DOHH2 (cell line): ENCODE measurements around the gene SLC25A42.

Source experiments
- H3F3A ChIP-seq: fragments of 200-600 bp; sonication (generic), shearing (Covaris generic); 2 replicates; pipeline ENCODE4 v1.6.0; 2016; ENCODE audit warnings: antibody characterized with exemption, mild to moderate bottlenecking; ENCODE audit not compliant: control insufficient read depth, insufficient read depth
- H3K27ac ChIP-seq: fragments of 200-600 bp; sonication (generic); 2 replicates; pipeline ENCODE4 v1.5.1; 2014; ENCODE audit warnings: low read depth, mild to moderate bottlenecking, low read length, moderate library complexity
- H3K27me3 ChIP-seq: fragments of 200-600 bp; sonication (generic); 2 replicates; pipeline ENCODE4 v1.6.1; 2014; ENCODE audit warnings: mild to moderate bottlenecking, low read length, mixed read lengths; ENCODE audit not compliant: control insufficient read depth
- H3K36me3 ChIP-seq: fragments of 200-600 bp; sonication (generic); 2 replicates; pipeline ENCODE4 v1.6.1; 2014; ENCODE audit warnings: mild to moderate bottlenecking, low read length, moderate library complexity, mixed read lengths; ENCODE audit not compliant: control insufficient read depth
- H3K4me1 ChIP-seq: fragments of 200-600 bp; sonication (generic); 2 replicates; pipeline ENCODE4 v1.6.1; 2014; ENCODE audit warnings: mild to moderate bottlenecking, low read length, mixed read lengths; ENCODE audit not compliant: control insufficient read depth
- H3K4me2 ChIP-seq: fragments of 200-600 bp; sonication (generic); 2 replicates; pipeline ENCODE4 v1.6.0; 2014; ENCODE audit warnings: mild to moderate bottlenecking, low read length, moderate library complexity
- H3K4me3 ChIP-seq: fragments of 200-600 bp; sonication (generic); 2 replicates; pipeline ENCODE4 v1.5.1; 2014; ENCODE audit warnings: mild to moderate bottlenecking, low read length, mixed read lengths
- H3K79me2 ChIP-seq: fragments of 200-600 bp; sonication (generic); 2 replicates; pipeline ENCODE4 v1.6.1; 2014; ENCODE audit warnings: mild to moderate bottlenecking, low read length, mixed read lengths; ENCODE audit not compliant: control insufficient read depth
- H3K9me2 ChIP-seq: fragments of 200-600 bp; sonication (generic); replicated peaks from 2 replicates; pipeline ENCODE4 v1.6.1; 2014; ENCODE audit warnings: mild to moderate bottlenecking, low read length, mixed read lengths; ENCODE audit not compliant: control insufficient read depth
- H3K9me3 ChIP-seq: fragments of 200-600 bp; sonication (generic); 2 replicates; pipeline ENCODE4 v1.6.1; 2014; ENCODE audit warnings: antibody characterized with exemption, low read length, mixed read lengths; ENCODE audit not compliant: control insufficient read depth, insufficient read depth
- H4K20me1 ChIP-seq: fragments of 200-600 bp; sonication (generic); 2 replicates; pipeline ENCODE4 v1.6.0; 2014; ENCODE audit warnings: low read depth, mild to moderate bottlenecking, antibody characterized with exemption, low read length, moderate library complexity; ENCODE audit not compliant: control insufficient read depth, insufficient read depth
- CTCF ChIP-seq: fragments of 200-600 bp; sonication (generic); IDR thresholded peaks from one replicate; pipeline ENCODE4 v1.5.1; 2014; ENCODE audit warnings: antibody characterized with exemption, mild to moderate bottlenecking, low read depth, low read length; ENCODE audit not compliant: poor library complexity, severe bottlenecking
- EZH2phosphoT487 ChIP-seq: fragments of 200-600 bp; sonication (generic); IDR thresholded peaks from 2 replicates; pipeline ENCODE4 v1.6.1; 2017; ENCODE audit warnings: borderline replicate concordance, mild to moderate bottlenecking, antibody characterized with exemption, low read length, moderate library complexity, mixed read lengths

Gene SLC25A42

GRCh38 chr19:19113040-19113626 is 49.3 kb downstream of the SLC25A42 start:
- Histone ChIP-seq H3K9me2 (no peaks in the 10 kb centered on the region), H3K9me3 (no peaks in the 10 kb centered on the region), H3K4me2 (no peak overlapping the region), H3K36me3 (no peaks in the 10 kb centered on the region), H3K4me3 (no peak overlapping the region), H3K27me3 (no peaks in the 10 kb centered on the region), H3K27ac (no peak overlapping the region), H4K20me1 (no peaks in the 10 kb centered on the region), H3F3A (no peaks in the 10 kb centered on the region), H3K4me1 (no peaks in the 10 kb centered on the region), H3K79me2 (no peaks in the 10 kb centered on the region)
- TF ChIP-seq CTCF (peak; percentile 24), EZH2phosphoT487 (no peak)

GRCh38 chr19:19115954-19116353 is 52.2 kb downstream of the SLC25A42 start:
- Histone ChIP-seq H3K27me3 (no peaks in the 10 kb centered on the region), H3K36me3 (peaks cover 20% of the 10 kb centered on the region), H3K4me1 (no peaks in the 10 kb centered on the region), H3K9me2 (no peaks in the 10 kb centered on the region), H3K4me3 (no peak overlapping the region), H3F3A (no peaks in the 10 kb centered on the region), H3K4me2 (no peak overlapping the region), H4K20me1 (no peaks in the 10 kb centered on the region), H3K9me3 (no peaks in the 10 kb centered on the region), H3K27ac (no peak overlapping the region), H3K79me2 (no peaks in the 10 kb centered on the region)
- TF ChIP-seq EZH2phosphoT487 (no peak), CTCF (peak; percentile 92)

DNA sequence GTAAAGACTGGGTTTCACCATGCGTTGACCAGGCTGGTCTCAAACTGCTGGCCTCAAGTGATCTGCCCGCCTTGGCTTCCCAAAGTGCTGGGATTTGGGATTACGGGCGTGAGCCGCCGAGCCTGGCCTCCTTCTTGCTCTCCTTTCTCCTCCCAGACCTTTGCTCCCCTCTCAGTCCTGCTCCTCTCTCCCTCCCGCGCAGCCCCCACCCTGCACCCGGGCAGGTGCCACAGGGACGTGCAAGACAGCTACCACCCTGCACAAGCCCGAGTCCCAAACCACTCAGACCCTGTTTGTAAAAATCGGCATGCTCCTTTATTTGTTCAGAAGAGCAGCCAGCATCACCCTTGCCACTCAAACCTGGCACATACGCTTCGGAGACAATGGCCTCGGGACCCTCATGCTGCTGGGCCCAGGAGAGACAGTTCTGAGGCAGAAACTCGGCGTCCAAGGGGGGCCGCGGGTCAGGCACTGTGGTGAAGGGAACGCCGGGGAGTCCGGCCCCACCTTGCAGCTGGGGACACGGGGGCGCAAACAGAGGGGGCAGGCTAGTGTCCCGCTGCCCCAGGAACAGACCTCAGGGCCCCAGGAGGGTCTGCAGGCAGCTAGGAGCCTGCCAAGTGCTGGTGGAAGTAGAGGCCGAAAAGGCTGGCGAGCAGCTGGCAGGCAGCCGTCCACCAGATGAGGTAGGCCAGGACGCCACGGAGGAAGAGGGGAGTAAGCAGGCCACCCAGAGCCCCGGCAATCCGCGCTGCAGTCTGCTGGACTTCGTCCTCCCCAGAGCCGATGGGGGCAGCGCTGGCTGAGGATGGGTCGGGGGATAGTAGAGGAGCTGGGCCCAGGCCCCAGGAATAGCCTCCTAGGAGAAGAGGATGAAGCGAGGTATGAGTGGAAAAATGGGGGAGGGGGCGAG is 55.8 kb downstream of the SLC25A42 start:
- Histone ChIP-seq H3K27ac (no peak overlapping the region), H3K4me1 (no peaks in the 10 kb centered on the region), H4K20me1 (no peaks in the 10 kb centered on the region), H3K79me2 (no peaks in the 10 kb centered on the region), H3K9me3 (peaks cover 6% of the 10 kb centered on the region; the same call in 1 of the 2 replicates), H3K4me2 (no peak overlapping the region), H3K27me3 (no peaks in the 10 kb centered on the region), H3K4me3 (no peak overlapping the region), H3F3A (0 out of 2 replicates have a peak, but pooled peaks cover 3% of the 10 kb centered on the region), H3K9me2 (no peaks in the 10 kb centered on the region), H3K36me3 (peaks cover 40% of the 10 kb centered on the region)
- TF ChIP-seq CTCF, result no peak
- no peak for TF ChIP-seq EZH2phosphoT487
